Measurements from ENCODE around the gene ITGB4. TPM values are rescaled to one million over a fixed set of nuclear protein-coding genes. Genes with fewer than 3 reads are reported as not detected.

ITGB4 gene
- total RNA-seq, 1 donor from 2014 or later, result 0.76 TPM

DNA sequence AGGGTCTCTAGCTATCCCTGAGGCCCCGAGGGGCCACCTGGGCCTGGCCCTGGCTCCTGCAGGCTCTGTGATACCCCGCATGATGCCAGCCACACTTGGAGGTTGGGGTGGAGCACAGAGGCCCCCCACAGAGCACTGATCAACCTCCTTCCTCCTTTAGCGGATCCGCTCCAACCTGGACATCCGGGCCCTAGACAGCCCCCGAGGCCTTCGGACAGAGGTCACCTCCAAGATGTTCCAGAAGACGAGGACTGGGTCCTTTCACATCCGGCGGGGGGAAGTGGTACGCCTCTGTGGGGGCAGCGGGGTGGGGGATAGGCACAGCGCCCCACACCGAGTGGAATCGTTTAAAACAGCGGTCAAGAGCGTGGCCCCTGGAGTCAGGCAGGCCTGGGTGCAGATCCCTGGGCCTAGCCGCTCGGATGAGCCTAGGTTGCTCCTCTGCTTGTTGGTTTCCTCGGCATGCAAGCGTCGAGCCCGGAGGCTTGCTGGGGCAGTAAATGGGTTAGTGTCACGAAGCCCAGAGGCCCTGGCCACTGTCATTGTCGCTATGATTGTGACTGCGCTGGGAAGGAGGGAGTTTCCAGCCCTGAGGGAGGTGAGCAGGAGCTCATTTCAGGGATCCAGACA, 9.9 kb downstream of the ITGB4 start:
- no peak for DNase-seq (ENCODE audit: extremely low read depth, low read depth, low spot score)

DNA sequence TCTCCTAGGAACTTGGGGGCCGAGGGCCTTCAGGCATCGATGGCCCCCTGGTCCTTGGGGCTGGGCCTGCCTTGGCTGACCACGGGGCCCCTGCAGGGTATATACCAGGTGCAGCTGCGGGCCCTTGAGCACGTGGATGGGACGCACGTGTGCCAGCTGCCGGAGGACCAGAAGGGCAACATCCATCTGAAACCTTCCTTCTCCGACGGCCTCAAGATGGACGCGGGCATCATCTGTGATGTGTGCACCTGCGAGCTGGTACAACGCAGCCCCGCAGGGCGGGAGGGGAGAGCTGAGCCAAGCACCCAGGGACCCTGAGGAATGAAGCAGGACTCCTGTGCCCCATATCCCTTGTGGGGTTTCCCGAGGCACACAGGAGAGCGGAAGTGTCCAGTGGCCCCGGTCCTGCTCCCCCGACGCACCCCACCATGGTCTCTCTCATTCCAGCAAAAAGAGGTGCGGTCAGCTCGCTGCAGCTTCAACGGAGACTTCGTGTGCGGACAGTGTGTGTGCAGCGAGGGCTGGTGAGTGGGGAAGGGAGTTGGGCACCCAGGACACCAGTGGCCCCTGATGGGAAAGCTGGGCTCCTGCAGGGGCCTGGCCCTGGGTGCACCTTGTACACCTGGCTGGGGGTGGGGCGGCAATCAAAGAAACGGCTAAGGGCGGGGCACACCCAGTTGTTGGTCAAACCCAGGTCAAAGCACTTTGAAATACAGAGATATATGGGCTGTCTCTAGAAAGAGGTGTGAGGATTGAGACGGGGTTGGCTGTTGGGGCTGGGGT, 10.6 kb downstream of the ITGB4 start:
- no peak for DNase-seq (ENCODE audit: extremely low read depth, low read depth, low spot score)

DNA sequence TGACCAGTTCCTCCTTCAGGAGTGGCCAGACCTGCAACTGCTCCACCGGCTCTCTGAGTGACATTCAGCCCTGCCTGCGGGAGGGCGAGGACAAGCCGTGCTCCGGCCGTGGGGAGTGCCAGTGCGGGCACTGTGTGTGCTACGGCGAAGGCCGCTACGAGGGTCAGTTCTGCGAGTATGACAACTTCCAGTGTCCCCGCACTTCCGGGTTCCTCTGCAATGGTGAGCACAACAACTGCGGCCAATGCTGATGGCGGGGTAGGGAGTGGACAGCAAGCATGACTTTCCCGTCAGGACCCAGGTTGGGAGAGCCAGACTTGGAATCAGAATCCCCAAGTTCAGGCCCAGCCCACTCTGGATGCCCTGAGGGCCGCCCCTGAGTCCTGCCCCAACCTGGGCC, 12.2 kb downstream of the ITGB4 start:
- DNase-seq (ENCODE audit: extremely low read depth, low read depth, low spot score), result no peak

DNA sequence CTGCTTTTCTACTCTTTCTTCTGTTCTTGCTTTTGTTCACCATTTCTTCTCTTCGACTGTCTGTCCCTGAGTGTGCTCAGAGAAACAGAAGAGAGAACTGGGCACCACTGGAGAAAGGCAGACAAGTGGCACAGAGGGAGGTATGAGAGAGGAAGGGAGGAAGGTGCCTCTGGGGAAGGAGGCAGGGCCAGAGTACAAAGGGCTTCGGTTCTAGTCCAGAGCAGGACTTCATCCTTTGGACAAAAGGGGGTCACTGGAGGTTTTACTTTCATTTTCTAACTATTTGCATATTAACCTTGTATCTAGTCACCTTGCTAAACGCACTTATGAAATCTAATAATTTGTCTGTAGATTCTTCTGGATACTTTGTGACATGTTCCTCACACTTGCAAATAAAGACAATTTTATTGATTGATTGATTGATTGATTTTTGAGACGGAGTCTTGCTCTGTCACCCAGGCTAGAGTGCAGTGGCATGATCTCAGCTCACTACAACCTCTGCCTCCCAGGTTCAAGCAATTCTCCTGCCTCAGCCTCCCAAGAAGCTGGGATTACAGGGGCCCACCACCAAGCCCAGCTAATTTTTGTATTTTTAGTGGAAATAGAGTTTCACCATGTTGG, 13.5 kb downstream of the ITGB4 start:
- DNase-seq (ENCODE audit: extremely low read depth, low read depth, low spot score), result no peak

DNA sequence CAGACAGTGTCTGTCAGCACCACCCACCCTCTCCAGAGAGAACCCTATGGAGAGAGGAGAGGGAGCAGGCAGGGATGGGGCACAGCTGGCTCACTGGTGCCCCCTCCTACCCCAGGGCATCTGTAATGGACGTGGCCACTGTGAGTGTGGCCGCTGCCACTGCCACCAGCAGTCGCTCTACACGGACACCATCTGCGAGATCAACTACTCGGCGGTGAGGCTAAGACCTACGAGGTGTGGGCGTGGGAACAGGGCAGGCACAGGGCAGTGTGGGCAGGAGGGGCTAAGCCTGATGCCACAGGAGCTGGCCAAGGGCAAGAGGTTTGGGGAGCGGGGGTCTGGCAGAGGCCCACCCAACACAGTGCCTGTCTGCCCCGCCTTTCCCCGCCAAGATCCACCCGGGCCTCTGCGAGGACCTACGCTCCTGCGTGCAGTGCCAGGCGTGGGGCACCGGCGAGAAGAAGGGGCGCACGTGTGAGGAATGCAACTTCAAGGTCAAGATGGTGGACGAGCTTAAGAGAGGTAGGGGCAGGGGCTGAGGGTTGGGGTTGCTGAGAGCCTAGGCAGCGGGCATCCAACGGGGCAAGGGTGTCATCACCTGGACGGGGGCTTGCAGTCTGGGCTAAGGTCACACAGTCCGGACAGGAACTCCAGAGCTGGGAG, 15.0 kb downstream of the ITGB4 start:
- no peak for DNase-seq (ENCODE audit: extremely low read depth, low read depth, low spot score)

DNA sequence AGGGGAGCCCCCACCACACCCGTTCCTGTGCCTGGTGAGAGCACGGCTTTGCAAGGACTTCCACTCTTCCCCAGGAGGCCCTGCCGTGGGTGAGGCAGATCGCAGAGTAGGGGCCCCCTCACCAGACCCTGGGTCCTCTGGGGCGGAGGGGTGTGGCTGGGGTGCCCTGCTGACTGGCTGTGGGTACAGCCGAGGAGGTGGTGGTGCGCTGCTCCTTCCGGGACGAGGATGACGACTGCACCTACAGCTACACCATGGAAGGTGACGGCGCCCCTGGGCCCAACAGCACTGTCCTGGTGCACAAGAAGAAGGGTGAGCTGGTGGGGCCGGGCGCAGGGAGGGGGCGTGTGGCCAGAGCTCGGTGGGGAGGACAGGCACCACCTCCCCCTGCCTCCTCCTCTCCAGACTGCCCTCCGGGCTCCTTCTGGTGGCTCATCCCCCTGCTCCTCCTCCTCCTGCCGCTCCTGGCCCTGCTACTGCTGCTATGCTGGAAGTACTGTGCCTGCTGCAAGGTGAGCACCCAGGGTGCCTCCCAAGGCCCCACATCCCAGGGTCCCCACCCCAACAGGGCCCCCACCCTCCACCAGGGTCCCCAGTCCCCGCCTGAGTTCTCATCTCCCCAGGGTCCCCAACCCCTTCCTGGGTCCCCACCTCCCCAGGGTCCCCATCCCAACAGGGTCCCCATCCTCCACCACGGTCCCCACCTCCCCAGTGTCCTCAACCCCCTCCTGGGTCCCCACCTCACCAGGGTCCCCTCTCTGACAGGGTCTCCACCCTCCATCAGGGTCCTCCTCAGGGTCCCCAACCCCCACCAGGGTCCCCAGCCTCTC, 16.1 kb downstream of the ITGB4 start:
- DNase-seq (ENCODE audit: extremely low read depth, low read depth, low spot score), result no peak

DNA sequence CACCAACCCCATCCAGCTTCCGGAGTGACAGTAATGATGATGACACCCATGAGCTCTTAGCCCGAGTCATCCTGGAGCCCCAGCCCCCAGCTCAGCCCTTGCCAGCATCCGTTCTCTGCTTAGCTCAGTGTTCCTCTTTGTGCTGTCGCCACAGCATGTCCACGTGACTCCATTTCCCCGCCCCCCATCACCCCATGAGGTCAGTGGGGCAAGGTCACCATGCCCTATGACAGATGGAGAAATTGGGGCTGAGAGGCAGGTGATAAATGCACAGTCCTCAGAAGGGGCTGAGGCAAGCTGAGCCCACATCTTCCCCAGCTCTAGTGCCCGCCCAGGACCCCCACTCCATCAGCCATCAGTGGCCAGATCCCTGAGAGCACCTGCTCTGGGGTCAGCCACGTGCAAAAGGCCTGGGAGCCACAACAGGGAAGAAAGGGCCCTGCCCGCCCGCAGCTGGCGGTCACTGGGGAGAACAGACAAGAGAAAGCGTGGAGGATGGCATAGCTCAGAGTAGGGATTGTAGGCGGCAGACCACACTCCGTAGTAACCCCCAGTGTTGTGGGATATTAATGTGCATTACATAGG, 17.1 kb downstream of the ITGB4 start:
- DNase-seq (ENCODE audit: extremely low read depth, low read depth, low spot score), result no peak

DNA sequence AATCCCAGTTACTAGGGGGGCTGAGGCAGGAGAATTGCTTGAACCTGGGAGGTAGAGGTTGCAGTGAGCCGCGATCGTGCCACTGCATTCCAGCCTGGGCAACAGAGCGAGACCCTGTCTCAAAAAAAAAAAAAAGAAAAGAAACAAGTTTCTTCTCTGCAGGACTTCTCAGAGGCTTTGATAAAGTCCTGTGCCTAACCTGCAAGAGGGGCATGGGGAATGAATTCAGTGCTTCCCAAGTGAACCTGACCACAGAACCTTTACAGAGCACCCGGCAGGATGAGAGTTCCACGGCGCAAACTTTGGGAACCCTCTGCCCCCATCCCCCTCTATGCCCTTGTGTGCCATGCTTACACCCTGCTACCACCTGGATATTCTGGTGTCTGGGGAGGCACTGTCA, 17.9 kb downstream of the ITGB4 start:
- DNase-seq (ENCODE audit: extremely low read depth, low read depth, low spot score), result no peak

DNA sequence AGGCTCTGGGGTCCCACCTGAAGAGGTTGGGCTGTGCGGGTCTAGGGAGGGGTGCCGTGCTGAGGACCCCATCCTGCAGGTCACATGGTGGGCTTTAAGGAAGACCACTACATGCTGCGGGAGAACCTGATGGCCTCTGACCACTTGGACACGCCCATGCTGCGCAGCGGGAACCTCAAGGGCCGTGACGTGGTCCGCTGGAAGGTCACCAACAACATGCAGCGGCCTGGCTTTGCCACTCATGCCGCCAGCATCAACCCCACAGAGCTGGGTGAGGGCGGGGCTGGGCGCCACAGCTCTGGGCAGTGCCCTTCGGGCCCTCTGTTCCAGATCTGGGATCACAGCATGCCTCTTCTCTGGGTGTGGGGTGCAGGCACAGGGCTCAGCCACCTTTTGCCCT, 18.5 kb downstream of the ITGB4 start:
- DNase-seq (ENCODE audit: extremely low read depth, low read depth, low spot score), result no peak

DNA sequence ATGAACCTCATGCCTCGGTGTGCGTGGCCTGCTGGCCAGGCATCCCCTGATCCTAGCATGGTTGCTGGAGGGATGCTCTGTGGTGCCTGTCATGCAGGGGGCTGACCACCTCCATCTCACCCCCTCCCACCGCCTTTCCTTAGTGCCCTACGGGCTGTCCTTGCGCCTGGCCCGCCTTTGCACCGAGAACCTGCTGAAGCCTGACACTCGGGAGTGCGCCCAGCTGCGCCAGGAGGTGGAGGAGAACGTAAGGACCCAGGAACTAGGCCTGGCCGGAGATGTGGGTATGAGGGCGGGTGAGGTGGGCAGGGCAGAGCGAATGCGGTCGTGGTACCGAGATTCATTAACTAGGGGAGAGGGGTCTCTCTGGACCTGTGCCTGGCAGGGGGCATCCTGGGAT, 19.0 kb downstream of the ITGB4 start:
- no peak for DNase-seq (ENCODE audit: extremely low read depth, low read depth, low spot score)

DNA sequence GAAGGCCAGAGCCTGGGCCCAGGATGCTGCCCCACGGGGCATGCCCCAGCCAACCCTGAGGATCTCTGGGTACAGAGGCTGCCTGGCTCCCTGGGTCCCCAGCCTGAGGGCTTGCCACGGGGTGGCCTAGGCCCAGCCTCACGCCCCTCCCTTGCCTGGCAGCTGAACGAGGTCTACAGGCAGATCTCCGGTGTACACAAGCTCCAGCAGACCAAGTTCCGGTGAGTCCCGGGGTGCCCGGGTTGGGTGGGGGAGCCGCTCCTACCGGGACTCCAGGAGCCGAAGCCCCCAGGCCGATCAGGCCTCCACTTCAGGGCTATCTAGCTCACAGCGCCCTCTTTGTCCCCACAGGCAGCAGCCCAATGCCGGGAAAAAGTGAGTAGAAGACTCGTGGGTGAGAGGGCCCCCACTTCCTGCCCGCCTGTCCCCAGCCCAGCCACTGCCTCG, 19.4 kb downstream of the ITGB4 start:
- no peak for DNase-seq (ENCODE audit: extremely low read depth, low read depth, low spot score)

DNA sequence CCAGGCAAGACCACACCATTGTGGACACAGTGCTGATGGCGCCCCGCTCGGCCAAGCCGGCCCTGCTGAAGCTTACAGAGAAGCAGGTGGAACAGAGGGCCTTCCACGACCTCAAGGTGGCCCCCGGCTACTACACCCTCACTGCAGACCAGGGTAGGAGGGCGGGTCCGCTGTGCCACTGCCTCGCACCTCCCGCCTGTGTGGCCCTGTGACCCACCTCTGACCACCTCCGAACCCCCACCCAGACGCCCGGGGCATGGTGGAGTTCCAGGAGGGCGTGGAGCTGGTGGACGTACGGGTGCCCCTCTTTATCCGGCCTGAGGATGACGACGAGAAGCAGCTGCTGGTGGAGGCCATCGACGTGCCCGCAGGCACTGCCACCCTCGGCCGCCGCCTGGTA, 21.1 kb downstream of the ITGB4 start:
- DNase-seq (ENCODE audit: extremely low read depth, low read depth, low spot score), result no peak

DNA sequence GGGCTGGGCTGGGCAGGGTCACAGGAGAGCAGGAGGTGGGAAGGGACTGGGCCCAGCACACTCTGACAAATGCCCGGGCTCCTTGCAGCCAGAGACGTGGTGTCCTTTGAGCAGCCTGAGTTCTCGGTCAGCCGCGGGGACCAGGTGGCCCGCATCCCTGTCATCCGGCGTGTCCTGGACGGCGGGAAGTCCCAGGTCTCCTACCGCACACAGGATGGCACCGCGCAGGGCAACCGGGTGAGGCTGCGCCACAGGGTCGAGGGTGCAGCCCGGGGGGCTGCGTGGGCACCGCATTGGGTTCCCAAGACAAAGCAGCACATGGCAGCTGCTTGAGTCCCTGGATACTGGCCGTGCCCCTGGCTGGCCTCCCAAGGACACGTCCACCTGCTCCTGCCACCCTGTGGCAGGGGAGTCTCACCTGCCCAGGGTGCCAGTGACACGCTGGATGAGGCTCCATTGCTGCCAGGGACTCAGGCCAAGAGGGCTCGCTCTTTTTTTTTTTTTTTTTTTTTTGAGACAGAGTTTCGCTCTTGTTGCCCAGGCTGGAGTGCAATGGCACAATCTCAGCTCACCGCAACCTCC, 22.5 kb downstream of the ITGB4 start:
- DNase-seq (ENCODE audit: extremely low read depth, low read depth, low spot score), result no peak

DNA sequence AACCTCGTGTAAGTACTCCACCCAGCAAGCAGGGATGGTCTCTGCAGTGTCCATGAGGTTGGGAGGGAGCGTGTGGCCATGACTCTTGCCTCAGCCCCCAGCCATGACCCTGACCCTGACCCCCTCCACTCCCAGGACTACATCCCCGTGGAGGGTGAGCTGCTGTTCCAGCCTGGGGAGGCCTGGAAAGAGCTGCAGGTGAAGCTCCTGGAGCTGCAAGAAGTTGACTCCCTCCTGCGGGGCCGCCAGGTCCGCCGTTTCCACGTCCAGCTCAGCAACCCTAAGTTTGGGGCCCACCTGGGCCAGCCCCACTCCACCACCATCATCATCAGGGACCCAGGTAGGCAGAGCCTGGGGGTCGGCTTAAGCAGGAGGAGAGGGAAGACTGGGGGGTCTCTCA, 27.4 kb downstream of the ITGB4 start:
- DNase-seq (ENCODE audit: extremely low read depth, low read depth, low spot score), result no peak

DNA sequence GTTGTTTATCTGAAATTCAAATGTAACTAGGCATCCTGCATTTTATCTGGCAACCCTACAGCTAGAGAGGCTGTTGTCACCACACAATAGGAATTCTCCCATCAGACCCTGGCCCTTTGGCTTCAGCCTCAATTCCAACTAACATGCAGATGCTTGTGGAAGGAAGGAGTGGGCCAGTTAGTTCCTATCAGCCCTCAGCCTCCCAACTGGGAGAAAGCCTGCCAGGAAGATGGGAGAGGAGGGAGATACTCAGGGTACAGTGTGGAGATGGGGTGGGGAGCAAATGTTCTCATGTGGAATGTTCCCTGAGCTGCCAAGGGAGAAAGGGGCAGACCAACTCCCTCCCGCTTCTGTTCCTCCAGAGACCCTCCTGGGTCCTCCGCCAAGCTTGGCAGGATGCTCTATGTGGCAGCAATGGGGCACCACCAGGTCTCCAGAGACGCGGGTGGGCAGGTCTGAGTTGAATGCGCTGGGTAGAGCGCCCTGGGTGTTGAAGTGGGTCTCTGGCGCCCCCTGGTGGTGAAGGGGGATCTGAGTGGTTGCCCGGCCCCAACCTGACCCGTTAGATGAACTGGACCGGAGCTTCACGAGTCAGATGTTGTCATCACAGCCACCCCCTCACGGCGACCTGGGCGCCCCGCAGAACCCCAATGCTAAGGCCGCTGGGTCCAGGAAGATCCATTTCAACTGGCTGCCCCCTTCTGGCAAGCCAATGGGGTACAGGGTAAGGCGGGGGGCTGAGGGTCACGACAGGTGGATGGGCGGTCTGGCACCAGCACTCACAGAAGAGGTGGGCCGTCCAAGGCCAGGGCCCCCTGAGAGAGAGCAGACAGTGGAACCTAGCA, 28.5 kb downstream of the ITGB4 start:
- no peak for DNase-seq (ENCODE audit: extremely low read depth, low read depth, low spot score)

DNA sequence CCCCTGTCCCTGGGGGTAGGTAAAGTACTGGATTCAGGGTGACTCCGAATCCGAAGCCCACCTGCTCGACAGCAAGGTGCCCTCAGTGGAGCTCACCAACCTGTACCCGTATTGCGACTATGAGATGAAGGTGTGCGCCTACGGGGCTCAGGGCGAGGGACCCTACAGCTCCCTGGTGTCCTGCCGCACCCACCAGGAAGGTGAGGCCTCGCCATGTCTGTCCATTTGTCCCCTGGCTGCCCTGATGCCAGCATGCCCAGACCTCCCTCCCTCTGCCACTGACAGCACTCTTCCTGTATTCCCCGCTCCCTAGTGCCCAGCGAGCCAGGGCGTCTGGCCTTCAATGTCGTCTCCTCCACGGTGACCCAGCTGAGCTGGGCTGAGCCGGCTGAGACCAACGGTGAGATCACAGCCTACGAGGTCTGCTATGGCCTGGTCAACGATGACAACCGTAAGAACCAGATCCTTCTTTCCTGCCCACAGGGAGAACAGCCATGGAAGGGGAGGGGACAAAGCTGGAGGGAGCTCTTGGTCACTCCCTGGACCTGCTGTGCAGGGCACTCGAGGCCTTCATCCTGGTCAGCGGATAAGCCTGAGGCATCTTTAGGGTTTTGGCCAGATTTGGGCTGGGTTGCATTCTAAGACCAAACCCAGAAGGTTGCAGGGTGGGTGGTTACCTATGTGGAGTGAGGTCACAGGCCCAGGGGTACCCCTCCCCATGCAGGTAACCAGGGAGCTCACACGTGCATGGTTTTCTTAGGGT, 29.6 kb downstream of the ITGB4 start:
- DNase-seq (ENCODE audit: extremely low read depth, low read depth, low spot score), result no peak

DNA sequence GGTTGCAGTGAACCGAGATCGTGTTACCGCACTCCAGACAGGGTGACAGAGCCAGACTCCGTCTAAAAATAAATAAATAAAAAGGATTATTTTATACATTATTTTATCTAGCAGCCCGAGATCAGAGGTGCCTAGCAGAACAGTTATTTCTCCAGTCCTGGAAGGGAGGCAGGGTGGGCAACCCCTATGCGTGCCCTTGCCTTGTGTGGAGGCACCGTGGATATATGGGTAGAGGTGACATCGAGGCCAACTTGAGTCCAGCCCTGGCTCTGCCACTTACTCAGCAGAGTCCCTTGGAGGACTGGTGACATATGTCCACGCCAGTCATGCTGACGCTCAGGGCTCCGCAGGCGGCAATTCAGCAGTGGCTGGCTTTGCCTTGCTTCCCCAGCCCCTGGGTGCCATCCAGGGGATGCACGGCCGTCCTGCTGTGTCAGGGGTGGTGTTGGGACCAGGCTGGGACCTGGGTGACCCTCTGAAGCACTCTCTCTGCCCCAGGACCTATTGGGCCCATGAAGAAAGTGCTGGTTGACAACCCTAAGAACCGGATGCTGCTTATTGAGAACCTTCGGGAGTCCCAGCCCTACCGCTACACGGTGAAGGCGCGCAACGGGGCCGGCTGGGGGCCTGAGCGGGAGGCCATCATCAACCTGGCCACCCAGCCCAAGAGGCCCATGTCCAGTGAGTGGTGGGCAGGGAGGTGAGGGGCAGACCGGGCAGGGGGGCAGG, 30.6 kb downstream of the ITGB4 start:
- DNase-seq (ENCODE audit: extremely low read depth, low read depth, low spot score), result no peak

DNA sequence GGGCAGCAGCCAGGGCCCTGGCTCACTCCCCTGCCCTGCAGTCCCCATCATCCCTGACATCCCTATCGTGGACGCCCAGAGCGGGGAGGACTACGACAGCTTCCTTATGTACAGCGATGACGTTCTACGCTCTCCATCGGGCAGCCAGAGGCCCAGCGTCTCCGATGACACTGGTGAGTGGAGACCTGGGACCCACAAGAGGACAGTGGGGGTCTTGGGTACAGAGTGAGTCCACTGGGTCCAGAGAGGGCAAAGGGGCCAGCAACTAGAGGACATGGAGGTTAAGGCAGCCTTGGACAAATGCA, 31.1 kb downstream of the ITGB4 start:
- DNase-seq (ENCODE audit: extremely low read depth, low read depth, low spot score), result no peak
